Measurements from ENCODE around the gene TGFB3. TPM values are rescaled to one million over a fixed set of nuclear protein-coding genes. Genes with fewer than 3 reads are reported as not detected.

Gene TGFB3
- total and polyA plus RNA-seq, 9 of the 15 experiments (the other 6 are each of a cell fraction or from before 2014, with no cell fraction given): 0.39 to 2.0 (median 1.0) TPM

DNA sequence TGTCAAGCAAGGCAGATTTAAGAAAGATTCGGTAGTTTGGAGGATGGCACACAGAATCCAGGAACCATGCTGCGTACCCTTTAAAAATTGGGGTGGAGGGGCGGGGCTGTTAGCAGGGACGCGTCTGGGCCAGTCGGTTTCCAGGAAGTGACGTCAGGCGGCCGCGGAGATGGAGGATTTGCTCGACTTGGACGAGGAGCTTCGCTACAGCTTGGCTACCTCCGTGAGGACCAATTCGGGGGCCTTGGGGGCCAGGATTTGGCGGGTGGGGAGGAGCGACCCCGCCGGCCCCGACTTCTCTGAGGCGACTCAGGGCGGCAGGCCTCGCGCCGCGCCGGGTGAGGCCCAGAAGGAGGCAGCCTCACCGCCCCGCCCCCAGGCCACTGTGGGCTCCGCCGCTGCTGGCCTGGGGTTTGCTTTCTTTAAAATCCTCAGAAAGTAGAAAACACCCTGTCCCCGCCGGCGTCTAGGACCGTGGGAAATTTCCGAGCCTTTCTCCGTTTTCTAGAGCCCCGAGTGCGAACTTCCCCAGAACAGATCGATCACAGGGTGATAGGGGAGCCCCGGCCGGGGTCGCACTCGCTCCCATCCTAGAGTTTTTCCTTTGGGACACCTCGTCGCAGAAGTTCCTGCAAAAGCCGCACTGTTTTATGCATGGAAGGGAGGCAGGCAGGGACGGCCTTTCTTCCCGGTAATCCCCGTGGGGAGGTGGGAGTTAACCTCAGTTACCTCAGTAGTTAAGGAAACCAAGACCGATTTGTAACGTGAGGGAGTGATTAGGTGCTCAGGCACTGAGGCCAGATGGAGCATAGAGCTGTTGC, 4.0 kb upstream of the TGFB3 start, which contains the start of gene IFT43 (continued):
- TF ChIP-seq, protein P1, sequence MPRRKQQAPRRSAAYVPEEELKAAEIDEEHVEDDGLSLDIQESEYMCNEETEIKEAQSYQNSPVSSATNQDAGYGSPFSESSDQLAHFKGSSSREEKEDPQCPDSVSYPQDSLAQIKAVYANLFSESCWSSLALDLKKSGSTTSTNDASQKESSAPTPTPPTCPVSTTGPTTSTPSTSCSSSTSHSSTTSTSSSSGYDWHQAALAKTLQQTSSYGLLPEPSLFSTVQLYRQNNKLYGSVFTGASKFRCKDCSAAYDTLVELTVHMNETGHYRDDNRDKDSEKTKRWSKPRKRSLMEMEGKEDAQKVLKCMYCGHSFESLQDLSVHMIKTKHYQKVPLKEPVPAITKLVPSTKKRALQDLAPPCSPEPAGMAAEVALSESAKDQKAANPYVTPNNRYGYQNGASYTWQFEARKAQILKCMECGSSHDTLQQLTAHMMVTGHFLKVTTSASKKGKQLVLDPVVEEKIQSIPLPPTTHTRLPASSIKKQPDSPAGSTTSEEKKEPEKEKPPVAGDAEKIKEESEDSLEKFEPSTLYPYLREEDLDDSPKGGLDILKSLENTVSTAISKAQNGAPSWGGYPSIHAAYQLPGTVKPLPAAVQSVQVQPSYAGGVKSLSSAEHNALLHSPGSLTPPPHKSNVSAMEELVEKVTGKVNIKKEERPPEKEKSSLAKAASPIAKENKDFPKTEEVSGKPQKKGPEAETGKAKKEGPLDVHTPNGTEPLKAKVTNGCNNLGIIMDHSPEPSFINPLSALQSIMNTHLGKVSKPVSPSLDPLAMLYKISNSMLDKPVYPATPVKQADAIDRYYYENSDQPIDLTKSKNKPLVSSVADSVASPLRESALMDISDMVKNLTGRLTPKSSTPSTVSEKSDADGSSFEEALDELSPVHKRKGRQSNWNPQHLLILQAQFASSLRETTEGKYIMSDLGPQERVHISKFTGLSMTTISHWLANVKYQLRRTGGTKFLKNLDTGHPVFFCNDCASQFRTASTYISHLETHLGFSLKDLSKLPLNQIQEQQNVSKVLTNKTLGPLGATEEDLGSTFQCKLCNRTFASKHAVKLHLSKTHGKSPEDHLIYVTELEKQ (CRISPR knock-in tag; IDR thresholded peaks at IDR 0.05): no peak
- TF ChIP-seq, protein P2, sequence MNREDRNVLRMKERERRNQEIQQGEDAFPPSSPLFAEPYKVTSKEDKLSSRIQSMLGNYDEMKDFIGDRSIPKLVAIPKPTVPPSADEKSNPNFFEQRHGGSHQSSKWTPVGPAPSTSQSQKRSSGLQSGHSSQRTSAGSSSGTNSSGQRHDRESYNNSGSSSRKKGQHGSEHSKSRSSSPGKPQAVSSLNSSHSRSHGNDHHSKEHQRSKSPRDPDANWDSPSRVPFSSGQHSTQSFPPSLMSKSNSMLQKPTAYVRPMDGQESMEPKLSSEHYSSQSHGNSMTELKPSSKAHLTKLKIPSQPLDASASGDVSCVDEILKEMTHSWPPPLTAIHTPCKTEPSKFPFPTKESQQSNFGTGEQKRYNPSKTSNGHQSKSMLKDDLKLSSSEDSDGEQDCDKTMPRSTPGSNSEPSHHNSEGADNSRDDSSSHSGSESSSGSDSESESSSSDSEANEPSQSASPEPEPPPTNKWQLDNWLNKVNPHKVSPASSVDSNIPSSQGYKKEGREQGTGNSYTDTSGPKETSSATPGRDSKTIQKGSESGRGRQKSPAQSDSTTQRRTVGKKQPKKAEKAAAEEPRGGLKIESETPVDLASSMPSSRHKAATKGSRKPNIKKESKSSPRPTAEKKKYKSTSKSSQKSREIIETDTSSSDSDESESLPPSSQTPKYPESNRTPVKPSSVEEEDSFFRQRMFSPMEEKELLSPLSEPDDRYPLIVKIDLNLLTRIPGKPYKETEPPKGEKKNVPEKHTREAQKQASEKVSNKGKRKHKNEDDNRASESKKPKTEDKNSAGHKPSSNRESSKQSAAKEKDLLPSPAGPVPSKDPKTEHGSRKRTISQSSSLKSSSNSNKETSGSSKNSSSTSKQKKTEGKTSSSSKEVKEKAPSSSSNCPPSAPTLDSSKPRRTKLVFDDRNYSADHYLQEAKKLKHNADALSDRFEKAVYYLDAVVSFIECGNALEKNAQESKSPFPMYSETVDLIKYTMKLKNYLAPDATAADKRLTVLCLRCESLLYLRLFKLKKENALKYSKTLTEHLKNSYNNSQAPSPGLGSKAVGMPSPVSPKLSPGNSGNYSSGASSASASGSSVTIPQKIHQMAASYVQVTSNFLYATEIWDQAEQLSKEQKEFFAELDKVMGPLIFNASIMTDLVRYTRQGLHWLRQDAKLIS (CRISPR knock-in tag; IDR thresholded peaks at IDR 0.05): no peak
- TF ChIP-seq GTF2E2 (tag; IDR thresholded peaks at IDR 0.05) (no peak), ZNF764 (CRISPR knock-in tag; IDR thresholded peaks at IDR 0.05; ENCODE audit: low read depth) (no peak), HOXB6 (CRISPR knock-in tag; IDR thresholded peaks at IDR 0.05; ENCODE audit: borderline replicate concordance) (no peak), BRF1 (IDR thresholded peaks at IDR 0.05; ENCODE audit: borderline replicate concordance, extremely low read depth, insufficient read length) (no peak), ASH1L (IDR thresholded peaks at IDR 0.05; ENCODE audit: borderline replicate concordance, low read depth, partially characterized antibody) (no peak), C11orf30 (IDR thresholded peaks at IDR 0.05; ENCODE audit: low read depth) (peak; percentile 33), NFYB (IDR thresholded peaks at IDR 0.05; ENCODE audit: extremely low read depth, insufficient read length) (no peak), RFX7 (CRISPR knock-in tag; IDR thresholded peaks at IDR 0.05) (no peak), FOXK1 (CRISPR knock-in tag; IDR thresholded peaks at IDR 0.05; ENCODE audit: borderline replicate concordance) (no peak), POLR2AphosphoS5 (IDR thresholded peaks at IDR 0.05; ENCODE audit: control insufficient read depth, insufficient read depth, low read depth, low read length) (no peak)
- TF ChIP-seq, protein P3, sequence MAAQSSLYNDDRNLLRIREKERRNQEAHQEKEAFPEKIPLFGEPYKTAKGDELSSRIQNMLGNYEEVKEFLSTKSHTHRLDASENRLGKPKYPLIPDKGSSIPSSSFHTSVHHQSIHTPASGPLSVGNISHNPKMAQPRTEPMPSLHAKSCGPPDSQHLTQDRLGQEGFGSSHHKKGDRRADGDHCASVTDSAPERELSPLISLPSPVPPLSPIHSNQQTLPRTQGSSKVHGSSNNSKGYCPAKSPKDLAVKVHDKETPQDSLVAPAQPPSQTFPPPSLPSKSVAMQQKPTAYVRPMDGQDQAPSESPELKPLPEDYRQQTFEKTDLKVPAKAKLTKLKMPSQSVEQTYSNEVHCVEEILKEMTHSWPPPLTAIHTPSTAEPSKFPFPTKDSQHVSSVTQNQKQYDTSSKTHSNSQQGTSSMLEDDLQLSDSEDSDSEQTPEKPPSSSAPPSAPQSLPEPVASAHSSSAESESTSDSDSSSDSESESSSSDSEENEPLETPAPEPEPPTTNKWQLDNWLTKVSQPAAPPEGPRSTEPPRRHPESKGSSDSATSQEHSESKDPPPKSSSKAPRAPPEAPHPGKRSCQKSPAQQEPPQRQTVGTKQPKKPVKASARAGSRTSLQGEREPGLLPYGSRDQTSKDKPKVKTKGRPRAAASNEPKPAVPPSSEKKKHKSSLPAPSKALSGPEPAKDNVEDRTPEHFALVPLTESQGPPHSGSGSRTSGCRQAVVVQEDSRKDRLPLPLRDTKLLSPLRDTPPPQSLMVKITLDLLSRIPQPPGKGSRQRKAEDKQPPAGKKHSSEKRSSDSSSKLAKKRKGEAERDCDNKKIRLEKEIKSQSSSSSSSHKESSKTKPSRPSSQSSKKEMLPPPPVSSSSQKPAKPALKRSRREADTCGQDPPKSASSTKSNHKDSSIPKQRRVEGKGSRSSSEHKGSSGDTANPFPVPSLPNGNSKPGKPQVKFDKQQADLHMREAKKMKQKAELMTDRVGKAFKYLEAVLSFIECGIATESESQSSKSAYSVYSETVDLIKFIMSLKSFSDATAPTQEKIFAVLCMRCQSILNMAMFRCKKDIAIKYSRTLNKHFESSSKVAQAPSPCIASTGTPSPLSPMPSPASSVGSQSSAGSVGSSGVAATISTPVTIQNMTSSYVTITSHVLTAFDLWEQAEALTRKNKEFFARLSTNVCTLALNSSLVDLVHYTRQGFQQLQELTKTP (IDR thresholded peaks at IDR 0.05; ENCODE audit: low read depth in 1 of 2, partially characterized antibody in 2 of 2): no peak

All from K562 (cell line).